Neural crest cell (in vitro differentiated cells): ENCODE results near the gene COL5A1. TPM values are rescaled to one million over a fixed set of nuclear protein-coding genes. Genes with fewer than 3 reads are reported as not detected.
"Not testable (repeated sequence)": the region's sequence is repeated elsewhere in the genome, so short reads cannot be mapped to it uniquely, and the experiment has no call there.

Experiments used
- DNase-seq: peaks from one replicate; pipeline ENCODE4 v3.0.0; 2021; ENCODE audit warnings: low read depth, mixed read lengths, low spot score
- H3K27ac Mint-ChIP-seq: one replicate; pipeline ENCODE4 v1.8.0; 2021; ENCODE audit warnings: mild to moderate bottlenecking, mixed read lengths; ENCODE audit not compliant: unreplicated experiment
- H3K27me3 Mint-ChIP-seq: 2 replicates; pipeline ENCODE4 v1.8.0; 2021; ENCODE audit warnings: low read depth, mild to moderate bottlenecking, mixed read lengths
- H3K36me3 Mint-ChIP-seq: 2 replicates; pipeline ENCODE4 v1.8.0; 2021; ENCODE audit warnings: low read depth, mild to moderate bottlenecking, mixed read lengths
- H3K4me1 Mint-ChIP-seq: 2 replicates; pipeline ENCODE4 v1.8.0; 2021; ENCODE audit warnings: mixed read lengths
- H3K4me3 Mint-ChIP-seq: one replicate; pipeline ENCODE4 v1.8.0; 2021; ENCODE audit warnings: mild to moderate bottlenecking, mixed read lengths
- H3K9me3 Mint-ChIP-seq: 2 replicates; pipeline ENCODE4 v1.8.0; 2021; ENCODE audit warnings: mixed read lengths
- CTCF ChIP-seq: fragments of 200-600 bp; sonication (generic); conservative IDR thresholded peaks from 2 replicates; pipeline ENCODE4 v1.5.0; 2021; ENCODE audit warnings: antibody characterized with exemption, mild to moderate bottlenecking
- total RNA-seq: library from RNA; stranded (reverse); gene quantifications from 2 replicates; pipeline ENCODE4 v1.2.1, GENCODE V29; 2021

COL5A1 gene
- total RNA-seq, 1 donor from 2014 or later = 19.4 TPM

GRCh38 chr9:134854541-134854981, 213.0 kb downstream of the COL5A1 start:
- H3K36me3 Mint-ChIP-seq = no peaks in the 10 kb centered on the region
- no peak for DNase-seq
- peaks cover 9% of the 10 kb centered on the region for H3K27me3 Mint-ChIP-seq
- no peak for TF ChIP-seq CTCF
- H3K4me1 Mint-ChIP-seq = no peaks in the 10 kb centered on the region
- H3K9me3 Mint-ChIP-seq = no peaks in the 10 kb centered on the region
- no peak overlapping the region for H3K27ac Mint-ChIP-seq
- no peak overlapping the region for H3K4me3 Mint-ChIP-seq

GRCh38 chr9:134855231-134855899, 213.8 kb downstream of the COL5A1 start:
- Mint-ChIP-seq H3K4me3 (no peak overlapping the region), H3K36me3 (no peaks in the 10 kb centered on the region), H3K27me3 (peaks cover 12% of the 10 kb centered on the region), H3K27ac (no peak overlapping the region), H3K4me1 (no peaks in the 10 kb centered on the region), H3K9me3 (no peaks in the 10 kb centered on the region)
- DNase-seq = no peak
- no peak for TF ChIP-seq CTCF

GRCh38 chr9:134855900-134856377, 214.3 kb downstream of the COL5A1 start:
- H3K36me3 Mint-ChIP-seq = no peaks in the 10 kb centered on the region
- H3K4me3 Mint-ChIP-seq = no peak overlapping the region
- no peaks in the 10 kb centered on the region for H3K4me1 Mint-ChIP-seq

GRCh38 chr9:134857451-134857850, 215.8 kb downstream of the COL5A1 start:
- H3K36me3 Mint-ChIP-seq = not testable (repeated sequence)

More at GRCh38 chr9:134855900-134856377, 214.3 kb downstream of the COL5A1 start:
- no peak for DNase-seq
- H3K27ac Mint-ChIP-seq = no peak overlapping the region
- peaks cover 12% of the 10 kb centered on the region for H3K27me3 Mint-ChIP-seq
- H3K9me3 Mint-ChIP-seq = peaks cover 2% of the 10 kb centered on the region
- TF ChIP-seq CTCF = no peak

GRCh38 chr9:134858051-134858841, 216.6 kb downstream of the COL5A1 start:
- Mint-ChIP-seq H3K27me3 (peaks cover 12% of the 10 kb centered on the region), H3K4me1 (no peaks in the 10 kb centered on the region), H3K4me3 (no peak overlapping the region), H3K27ac (no peak overlapping the region), H3K36me3 (no peaks in the 10 kb centered on the region), H3K9me3 (peaks cover 2% of the 10 kb centered on the region)
- no peak for TF ChIP-seq CTCF
- DNase-seq = no peak

More at GRCh38 chr9:134857451-134857850, 215.8 kb downstream of the COL5A1 start:
- H3K9me3 Mint-ChIP-seq, H3K27ac Mint-ChIP-seq, DNase-seq, H3K4me3 Mint-ChIP-seq, H3K4me1 Mint-ChIP-seq: not testable (repeated sequence)
- H3K27me3 Mint-ChIP-seq = peaks cover 12% of the 10 kb centered on the region

GRCh38 chr9:134860510-134860909, 218.9 kb downstream of the COL5A1 start:
- no peak for DNase-seq
- Mint-ChIP-seq H3K9me3 (peaks cover 2% of the 10 kb centered on the region), H3K4me3 (no peak overlapping the region), H3K36me3 (no peaks in the 10 kb centered on the region), H3K4me1 (no peaks in the 10 kb centered on the region), H3K27me3 (peaks cover 12% of the 10 kb centered on the region), H3K27ac (no peak overlapping the region)
- no peak for TF ChIP-seq CTCF
